Ovary (tissue), 9 donors: ENCODE results near the gene AKAP6. TPM values are rescaled to one million over a fixed set of nuclear protein-coding genes. Genes with fewer than 3 reads are reported as not detected.

Experiments
- DNase-seq, 5 donors: peaks; one replicate each; pipeline ENCODE4 v3.0.0-alpha.2; 2019 to 2020
- H3K27ac ChIP-seq, 2 donors: fragments of 200-600 bp; one replicate each; pipeline versions ENCODE4 v1.5.1 to v1.8.0; 2019 to 2022
- H3K27me3 ChIP-seq: fragments of 200-600 bp; one replicate; pipeline ENCODE4 v1.8.0; 2022
- H3K36me3 ChIP-seq: fragments of 200-600 bp; sonication (generic); one replicate; pipeline ENCODE4 v1.5.1; 2019
- H3K4me1 ChIP-seq: one replicate; pipeline ENCODE4 v1.8.1; 2013; ENCODE audit warnings: mild to moderate bottlenecking, moderate library complexity; ENCODE audit not compliant: insufficient read depth
- H3K4me3 ChIP-seq: fragments of 200-600 bp; sonication (generic); one replicate; pipeline ENCODE4 v1.5.1; 2017
- H3K9me3 ChIP-seq, 2 donors: fragments of 200-600 bp in 1 of 2; sonication (generic) in 1 of 2; one replicate each; pipeline versions ENCODE4 v1.5.1 to v1.8.1; 2013 to 2019; ENCODE audit warnings: mild to moderate bottlenecking in 1 of 2, moderate library complexity in 1 of 2
- CTCF ChIP-seq, 3 donors: fragments of 450-650 bp in 2 of 3; fragments of 200-600 bp in 1 of 3; IDR thresholded peaks; one replicate each; pipeline versions ENCODE4 v1.5.1 to v1.8.0; 2016 to 2022; ENCODE audit warnings: antibody characterized with exemption in 3 of 3, mild to moderate bottlenecking in 1 of 3
- EP300 ChIP-seq: sonication (generic); formaldehyde crosslinking; IDR thresholded peaks from one replicate; pipeline ENCODE4 v1.6.1; 2017; ENCODE audit warnings: antibody characterized with exemption
- POLR2A ChIP-seq: fragments of 450-650 bp; IDR thresholded peaks from one replicate; pipeline ENCODE4 v1.6.1; 2017; ENCODE audit warnings: antibody characterized with exemption, mild to moderate bottlenecking, moderate library complexity
- WGBS, 3 donors: extraction: QIAGEN DNeasy Blood & Tissue Kit in 1 of 3; methylation state at CpG; one replicate each; pipeline versions ENCODE4 v1.1.5 to v1.1.7; 2013 to 2017; 5-methylcytosine and 5-hydroxymethylcytosine counted together
- intact Hi-C, 4 donors: fragments of 100-400 bp; cut with DNase I; formaldehyde crosslinking; loops; one replicate each; pipeline versions ENCODE4 v1.11.0 to v1.15.1; 2022 to 2023
- polyA plus RNA-seq, 2 donors: library from polyadenylated mRNA; stranded (reverse); fragments of 200-250 nt in 1 of 2; fragments of 350-450 nt in 1 of 2; fragmentation: Illumina TruSeq in 1 of 2; extraction: RNeasy Lipid Tissue Mini Kit (QIAGEN cat#74804) in 1 of 2; gene quantifications; one replicate each; pipeline ENCODE4 v1.2.3, GENCODE V29; 2013 to 2014
- total RNA-seq, 7 donors: library from RNA; depleted of rRNA in 2 of 7; stranded (reverse); fragments of >200 nt in 2 of 7; fragmentation: NEBNext Ultra II Directional in 3 of 7; extraction: Animal tissue kit (Norgen Biotek cat#: 25700) in 3 of 7; gene quantifications; one replicate each; pipeline versions ENCODE4 v1.1.0 to v1.2.4, GENCODE V29; 2016 to 2023
- donor health status: DM: no; HTN: no; CAD: no; lungs with moderate emphysema.
- donor health status: DM: no; HTN: no; CAD: no.
- donor health status: Bipolar disorder and iron deficiency.
- donor health status: DM: yes; HTN: yes; CAD: no.
- donor health status: DM: no; HTN: no; CAD: no.
- donor health status: DM: yes; HTN: yes; CAD: no.

AKAP6 gene
- total and polyA plus RNA-seq, 9 donors: 2.3 to 13.1 (median 6.9) TPM

GRCh38 chr14:32824195-32824594 is 495.1 kb downstream of the AKAP6 start:
- DNase-seq: no peak
- Histone ChIP-seq H3K27me3 (no peaks in the 10 kb centered on the region), H3K36me3 (no peaks in the 10 kb centered on the region), H3K4me1 (peaks cover 5% of the 10 kb centered on the region), H3K4me3 (no peak overlapping the region), H3K9me3 (no peaks in the 10 kb centered on the region), H3K27ac (no peak overlapping the region)
- TF ChIP-seq CTCF (IDR thresholded peaks at IDR 0.05) (no peak), POLR2A (no peak), EP300 (no peak)
- WGBS, 3 donors: 89 to 97% (median 93%) methylated on average over 3 of the region's 3 CpGs
- intact Hi-C loops: no loop called here

GRCh38 chr14:32825058-32825457 is 496.0 kb downstream of the AKAP6 start:
- Histone ChIP-seq H3K27ac (no peak overlapping the region), H3K4me3 (no peak overlapping the region), H3K36me3 (no peaks in the 10 kb centered on the region), H3K9me3 (no peaks in the 10 kb centered on the region), H3K27me3 (no peaks in the 10 kb centered on the region), H3K4me1 (peaks cover 5% of the 10 kb centered on the region)
- no peak for DNase-seq
- TF ChIP-seq EP300 (no peak), CTCF (IDR thresholded peaks at IDR 0.05) (no peak), POLR2A (no peak)
- intact Hi-C loops: no loop called here
- WGBS, 3 donors: 87 to 89% (median 88%) methylated on average over 4 of the region's 4 CpGs

- Histone ChIP-seq H3K4me3 (no peak overlapping the region), H3K27me3 (no peaks in the 10 kb centered on the region), H3K4me1 (peaks cover 2% of the 10 kb centered on the region), H3K27ac (no peak overlapping the region), H3K36me3 (no peaks in the 10 kb centered on the region), H3K9me3 (no peaks in the 10 kb centered on the region)
- DNase-seq: no peak
- WGBS, 3 donors: 37 to 41% (median 40%) methylated on average over 9 of the region's 9 CpGs
- intact Hi-C loops: no loop called here
- TF ChIP-seq CTCF (IDR thresholded peaks at IDR 0.05) (no peak), EP300 (no peak), POLR2A (no peak)
These were observed 497.4 kb downstream of the AKAP6 start for GRCh38 chr14:32826404-32827082.

- Histone ChIP-seq H3K27ac (no peak overlapping the region), H3K27me3 (no peaks in the 10 kb centered on the region), H3K9me3 (no peaks in the 10 kb centered on the region), H3K4me1 (peaks cover 2% of the 10 kb centered on the region), H3K4me3 (no peak overlapping the region), H3K36me3 (no peaks in the 10 kb centered on the region)
- DNase-seq: no peak
- 63 to 71% (median 66%) methylated on average over 3 of the region's 3 CpGs for WGBS, 3 donors
- intact Hi-C loops: no loop called here
- TF ChIP-seq POLR2A: no peak
- TF ChIP-seq CTCF (IDR thresholded peaks at IDR 0.05): no peak
- TF ChIP-seq EP300: no peak
These were observed 498.4 kb downstream of the AKAP6 start for GRCh38 chr14:32827514-32827913.
